ENCODE data around the gene ZPLD1.

DNA sequence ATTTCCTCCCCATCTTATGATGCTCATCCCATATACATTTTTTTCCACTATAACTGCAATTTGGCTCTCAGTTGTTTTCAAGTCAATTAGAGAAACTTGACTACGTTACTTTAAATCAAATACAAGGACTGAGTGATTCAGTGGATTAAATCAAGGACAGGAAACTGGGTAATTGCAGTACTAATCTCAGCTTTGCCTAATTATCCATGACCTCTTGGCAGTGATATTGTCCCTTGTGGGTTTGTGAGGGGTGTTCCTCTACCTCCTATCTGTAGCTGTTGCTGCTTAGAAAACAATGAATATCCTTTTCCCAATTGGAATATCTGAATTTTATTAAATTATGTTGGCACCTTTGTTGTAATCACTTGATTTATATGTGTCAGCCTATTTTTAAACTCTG, 79.4 kb downstream of the ZPLD1 start:
- TF ChIP-seq, protein P1, sequence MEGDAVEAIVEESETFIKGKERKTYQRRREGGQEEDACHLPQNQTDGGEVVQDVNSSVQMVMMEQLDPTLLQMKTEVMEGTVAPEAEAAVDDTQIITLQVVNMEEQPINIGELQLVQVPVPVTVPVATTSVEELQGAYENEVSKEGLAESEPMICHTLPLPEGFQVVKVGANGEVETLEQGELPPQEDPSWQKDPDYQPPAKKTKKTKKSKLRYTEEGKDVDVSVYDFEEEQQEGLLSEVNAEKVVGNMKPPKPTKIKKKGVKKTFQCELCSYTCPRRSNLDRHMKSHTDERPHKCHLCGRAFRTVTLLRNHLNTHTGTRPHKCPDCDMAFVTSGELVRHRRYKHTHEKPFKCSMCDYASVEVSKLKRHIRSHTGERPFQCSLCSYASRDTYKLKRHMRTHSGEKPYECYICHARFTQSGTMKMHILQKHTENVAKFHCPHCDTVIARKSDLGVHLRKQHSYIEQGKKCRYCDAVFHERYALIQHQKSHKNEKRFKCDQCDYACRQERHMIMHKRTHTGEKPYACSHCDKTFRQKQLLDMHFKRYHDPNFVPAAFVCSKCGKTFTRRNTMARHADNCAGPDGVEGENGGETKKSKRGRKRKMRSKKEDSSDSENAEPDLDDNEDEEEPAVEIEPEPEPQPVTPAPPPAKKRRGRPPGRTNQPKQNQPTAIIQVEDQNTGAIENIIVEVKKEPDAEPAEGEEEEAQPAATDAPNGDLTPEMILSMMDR (IDR thresholded peaks at IDR 0.05) = no peak
- TF ChIP-seq EP300 (IDR thresholded peaks at IDR 0.05) (no peak), POLR2AphosphoS5 (IDR thresholded peaks at IDR 0.05) (no peak), POLR2A (IDR thresholded peaks at IDR 0.05) (no peak)
